ENCODE results near the gene SCAP.
"Not testable (repeated sequence)": the region's sequence is repeated elsewhere in the genome, so short reads cannot be mapped to it uniquely, and the experiment has no call there.

SCAP gene

DNA sequence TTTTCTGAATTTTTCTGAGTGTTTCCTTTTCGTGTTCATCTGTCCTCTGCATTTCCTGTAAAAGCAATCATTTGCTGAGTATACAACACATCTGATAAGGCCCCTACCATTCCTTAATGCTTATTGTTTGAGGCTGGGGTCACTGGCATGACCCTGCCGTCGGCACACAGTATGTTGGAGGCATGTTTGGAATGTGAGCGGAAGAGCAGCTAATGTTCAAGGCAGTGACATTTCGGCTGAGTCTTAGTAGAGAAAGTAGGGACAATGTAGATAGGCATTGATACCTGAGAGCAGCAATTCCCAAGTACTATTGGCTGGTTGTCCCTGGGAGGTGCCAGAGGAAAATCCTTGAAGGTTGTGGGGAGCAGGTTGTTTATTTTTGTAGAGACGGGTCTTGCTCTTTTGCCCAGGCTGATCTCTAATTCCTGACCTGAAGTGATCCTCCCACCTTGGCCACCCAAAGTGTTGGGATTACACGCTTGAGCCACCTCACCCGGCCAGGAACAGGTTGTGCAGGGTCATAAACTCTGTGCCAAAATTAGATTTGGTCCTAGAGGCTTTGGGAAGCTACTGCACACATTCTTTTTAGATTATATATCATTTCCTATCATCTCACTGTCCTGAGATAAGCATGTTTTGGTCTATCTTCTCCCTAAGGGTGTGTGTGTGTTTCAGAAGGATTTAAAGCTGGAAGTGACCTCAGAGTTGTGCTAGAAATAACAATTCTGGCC lies 81.4 kb downstream of the SCAP start:
- no peak for DNase-seq (ENCODE audit: low read depth)

DNA sequence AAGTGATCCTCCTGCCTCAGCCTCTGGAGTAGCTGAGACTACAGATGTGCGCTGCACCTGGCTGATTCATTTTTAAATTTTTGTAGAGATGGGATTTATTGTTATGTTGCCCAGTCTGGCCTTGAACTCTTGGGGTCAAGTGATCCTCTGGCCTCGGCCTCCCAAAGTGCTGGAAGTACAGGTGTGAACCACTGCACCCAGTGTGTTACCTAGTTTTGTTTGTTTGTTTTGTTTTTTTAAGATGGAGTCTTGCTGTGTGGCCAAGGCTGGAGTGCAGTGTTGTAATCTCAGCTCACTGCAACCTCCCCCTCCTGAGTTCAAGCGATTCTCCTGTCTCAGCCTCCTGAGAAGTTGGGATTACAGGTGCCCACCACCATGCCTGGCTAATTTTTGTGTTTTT lies 82.8 kb downstream of the SCAP start:
- DNase-seq (ENCODE audit: low read depth) = no peak

GRCh38 chr3:47385796-47386195 lies 89.9 kb downstream of the SCAP start:
- DNase-seq (ENCODE audit: low read depth) = no peak

- no peak for DNase-seq (ENCODE audit: low read depth)
Observed at GRCh38 chr3:47385007-47385406, 90.7 kb downstream of the SCAP start.

GRCh38 chr3:47384425-47384824 lies 91.3 kb downstream of the SCAP start:
- no peak for DNase-seq (ENCODE audit: low read depth)

DNA sequence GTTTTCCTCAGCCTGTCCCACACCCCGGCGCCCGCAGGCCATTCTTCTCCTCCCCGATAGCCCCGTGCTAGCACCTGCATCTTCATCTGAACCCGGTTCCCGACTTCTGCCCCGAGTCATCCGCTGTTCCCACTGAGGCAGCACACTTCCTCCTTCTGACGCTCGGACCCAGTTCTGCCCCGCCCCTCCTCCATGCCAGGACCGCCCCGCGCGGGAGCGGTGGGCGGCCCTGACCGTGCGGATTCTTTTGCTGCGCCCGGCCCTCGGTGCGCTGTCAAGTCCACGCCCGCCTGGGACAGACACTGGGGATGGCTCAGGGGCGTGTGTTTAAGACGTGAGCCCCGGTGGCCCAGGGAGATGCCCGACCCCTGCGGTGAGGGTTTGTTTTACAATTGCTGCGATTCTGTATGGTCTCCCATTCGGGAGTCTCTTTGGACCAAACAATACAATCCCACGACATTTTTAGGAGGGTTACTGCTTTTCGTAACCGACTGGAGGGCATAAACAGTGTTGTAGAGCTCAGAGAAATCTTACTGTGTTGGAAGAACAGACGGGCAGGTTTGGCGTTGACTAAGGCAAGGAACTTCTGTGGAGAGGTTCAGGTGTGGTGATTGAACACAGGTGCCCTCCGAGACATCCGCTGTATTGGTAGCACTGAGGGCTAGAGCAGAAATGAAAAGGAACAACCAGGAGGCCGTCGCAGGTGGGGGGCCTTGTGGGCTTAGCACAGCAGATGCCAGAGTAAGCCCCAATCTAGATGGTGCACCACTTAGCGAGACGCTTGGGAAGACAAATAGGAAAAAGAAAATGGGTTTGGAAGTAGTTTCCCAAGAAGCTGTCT lies 94.2 kb downstream of the SCAP start:
- DNase-seq (ENCODE audit: low read depth) = peak; percentile 76

DNA sequence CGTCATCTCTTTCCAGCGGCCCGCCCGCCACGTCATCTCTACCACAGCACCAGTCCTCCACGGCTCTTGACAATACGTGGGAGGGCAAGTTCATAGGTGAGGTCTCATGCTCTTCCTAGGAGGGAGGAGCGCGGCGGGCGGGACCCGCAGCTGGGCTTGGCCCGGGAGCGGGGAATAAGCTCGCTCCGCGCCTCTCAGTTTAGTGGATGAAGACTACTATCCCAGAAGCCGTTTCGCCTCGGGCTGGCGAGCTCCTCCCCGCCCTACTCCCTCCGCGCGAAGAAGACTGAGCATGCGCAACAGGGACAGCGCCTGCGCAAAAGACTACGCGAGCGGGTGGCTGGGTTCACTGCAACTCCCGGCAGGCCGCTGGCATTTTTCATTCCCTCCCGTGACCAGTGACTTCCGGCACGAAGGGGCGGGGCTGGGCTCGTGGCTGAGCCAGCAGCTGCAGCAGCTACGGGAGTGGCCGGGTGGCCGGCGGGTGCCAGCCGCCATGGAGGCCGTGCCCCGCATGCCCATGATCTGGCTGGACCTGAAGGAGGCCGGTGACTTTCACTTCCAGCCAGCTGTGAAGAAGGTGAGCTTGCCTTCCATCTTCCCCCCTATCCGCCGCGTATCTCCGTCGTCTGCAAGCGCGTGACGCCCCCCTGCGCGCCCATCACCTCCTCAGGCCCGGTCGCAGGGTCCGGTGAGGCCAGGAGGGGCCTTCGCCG lies 95.0 kb downstream of the SCAP start, which contains the start of gene PTPN23:
TSS of gene PTPN23 (plus strand) at position 421 of the 716 bp plus-strand sequence. CDS start at position 497, 76 bp downstream.
- DNase-seq (ENCODE audit: low read depth) = peak; percentile 99

- DNase-seq (ENCODE audit: low read depth) = no peak
Observed at GRCh38 chr3:47380026-47380600, 95.6 kb downstream of the SCAP start.

DNA sequence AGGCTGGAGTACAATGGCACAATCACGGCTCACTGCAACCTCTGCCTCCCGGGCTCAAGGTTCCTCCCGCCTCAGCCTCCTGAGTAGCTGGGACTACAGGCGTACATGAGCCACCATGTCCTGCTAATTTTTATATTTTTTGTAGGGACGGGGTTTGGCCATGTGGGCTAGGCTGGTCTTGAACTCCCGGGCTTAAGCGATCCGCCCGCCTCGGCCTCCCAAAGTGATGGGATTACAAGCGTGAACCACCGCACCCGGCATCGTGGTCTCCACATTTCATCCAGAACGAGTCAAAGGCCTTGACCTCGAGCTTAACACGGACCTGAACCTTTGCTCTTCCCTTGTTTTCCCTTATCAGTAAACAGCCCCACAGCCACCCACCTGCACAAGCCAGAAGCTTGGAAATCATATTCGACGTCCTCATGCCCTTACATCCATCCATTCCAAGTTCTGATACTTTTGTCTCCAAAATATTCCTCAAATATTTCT lies 96.3 kb downstream of the SCAP start:
- DNase-seq (ENCODE audit: low read depth) = no peak

DNA sequence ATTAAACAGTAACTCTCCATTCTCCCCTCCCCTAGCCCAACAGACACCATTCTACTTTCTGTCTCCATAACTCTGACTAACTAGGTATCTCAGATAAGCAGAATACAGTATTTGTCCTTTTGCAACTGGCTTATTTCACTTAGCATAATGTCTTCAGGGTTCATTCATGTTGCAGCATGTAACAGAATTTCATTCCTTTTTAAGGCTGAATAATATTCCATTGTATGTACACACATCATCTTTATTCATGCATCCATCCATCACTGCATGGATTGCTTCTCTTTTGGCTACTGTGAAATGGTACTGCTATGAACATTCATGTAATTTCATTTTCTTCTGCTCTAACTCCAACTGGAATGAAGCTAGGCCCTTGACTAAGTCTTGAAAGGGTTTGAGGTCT lies 96.9 kb downstream of the SCAP start:
- no peak for DNase-seq (ENCODE audit: low read depth)

DNA sequence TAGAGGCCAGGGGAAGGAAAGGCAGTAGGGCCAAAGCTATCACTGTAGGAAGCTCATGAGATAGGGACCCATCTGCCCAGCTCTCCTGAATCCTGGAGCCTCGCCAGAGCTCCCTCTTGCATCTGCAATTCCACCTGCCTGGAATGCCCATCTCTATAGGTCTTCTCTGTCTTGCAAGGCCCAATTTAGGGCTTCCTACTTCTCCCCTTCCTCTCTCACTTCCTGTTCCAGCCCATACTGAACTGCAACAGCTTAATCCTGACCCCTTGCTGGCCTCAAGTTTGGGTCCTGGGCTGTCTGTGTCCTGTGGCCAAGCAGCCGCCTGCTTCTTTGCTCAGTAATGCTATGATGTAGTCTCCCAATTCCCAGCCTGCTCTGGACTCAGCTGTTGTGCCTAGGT lies 98.6 kb downstream of the SCAP start:
- DNase-seq (ENCODE audit: low read depth) = no peak

DNA sequence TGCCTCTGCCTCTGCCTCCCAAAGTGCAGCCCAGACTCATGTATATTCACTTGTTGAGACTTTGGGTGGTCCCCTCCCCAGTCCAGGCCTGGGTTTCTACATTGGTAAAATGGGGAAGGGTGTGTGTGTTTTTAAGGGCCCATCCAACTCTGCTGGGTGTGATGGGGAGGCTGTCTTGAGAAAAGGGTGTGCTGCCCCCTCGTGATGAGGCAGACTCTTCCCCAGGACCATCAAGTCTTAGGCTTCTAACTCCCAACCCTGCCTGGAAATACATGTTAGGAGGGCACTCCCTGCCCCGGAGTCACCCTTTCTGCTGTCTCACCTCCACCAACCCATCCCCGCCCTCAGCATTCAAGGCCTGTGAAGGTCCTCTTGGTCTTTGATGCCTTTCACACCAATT lies 99.3 kb downstream of the SCAP start:
- DNase-seq (ENCODE audit: low read depth) = no peak

- no peak for DNase-seq (ENCODE audit: low read depth)
Observed at GRCh38 chr3:47374587-47374986, 101.2 kb downstream of the SCAP start.

GRCh38 chr3:47370887-47371697 lies 104.6 kb downstream of the SCAP start:
- DNase-seq (ENCODE audit: low read depth) = no peak

GRCh38 chr3:47370020-47370419 lies 105.7 kb downstream of the SCAP start:
- DNase-seq (ENCODE audit: low read depth) = not testable (repeated sequence)

DNA sequence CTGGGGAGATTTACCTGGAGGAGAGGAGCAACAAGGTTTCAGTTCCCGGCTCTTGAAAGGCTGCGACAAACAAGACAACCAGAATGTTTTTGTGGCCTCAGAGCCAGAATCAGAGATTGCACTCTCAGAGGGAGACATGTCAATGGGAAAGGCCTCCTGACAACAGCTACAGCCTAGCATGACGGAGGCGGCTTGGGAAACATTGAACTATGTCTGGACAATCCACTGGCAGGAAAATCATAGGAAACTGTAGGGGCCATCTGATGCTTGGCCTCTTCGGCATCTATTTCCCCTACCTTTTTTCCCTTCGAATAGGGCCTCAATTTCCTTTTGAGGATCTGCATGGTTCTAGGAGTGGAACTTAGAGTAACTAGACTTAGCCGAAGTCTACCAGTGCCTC lies 108.1 kb downstream of the SCAP start:
- DNase-seq (ENCODE audit: low read depth) = no peak

GRCh38 chr3:47366833-47367232 lies 108.9 kb downstream of the SCAP start:
- DNase-seq (ENCODE audit: low read depth) = no peak

DNA sequence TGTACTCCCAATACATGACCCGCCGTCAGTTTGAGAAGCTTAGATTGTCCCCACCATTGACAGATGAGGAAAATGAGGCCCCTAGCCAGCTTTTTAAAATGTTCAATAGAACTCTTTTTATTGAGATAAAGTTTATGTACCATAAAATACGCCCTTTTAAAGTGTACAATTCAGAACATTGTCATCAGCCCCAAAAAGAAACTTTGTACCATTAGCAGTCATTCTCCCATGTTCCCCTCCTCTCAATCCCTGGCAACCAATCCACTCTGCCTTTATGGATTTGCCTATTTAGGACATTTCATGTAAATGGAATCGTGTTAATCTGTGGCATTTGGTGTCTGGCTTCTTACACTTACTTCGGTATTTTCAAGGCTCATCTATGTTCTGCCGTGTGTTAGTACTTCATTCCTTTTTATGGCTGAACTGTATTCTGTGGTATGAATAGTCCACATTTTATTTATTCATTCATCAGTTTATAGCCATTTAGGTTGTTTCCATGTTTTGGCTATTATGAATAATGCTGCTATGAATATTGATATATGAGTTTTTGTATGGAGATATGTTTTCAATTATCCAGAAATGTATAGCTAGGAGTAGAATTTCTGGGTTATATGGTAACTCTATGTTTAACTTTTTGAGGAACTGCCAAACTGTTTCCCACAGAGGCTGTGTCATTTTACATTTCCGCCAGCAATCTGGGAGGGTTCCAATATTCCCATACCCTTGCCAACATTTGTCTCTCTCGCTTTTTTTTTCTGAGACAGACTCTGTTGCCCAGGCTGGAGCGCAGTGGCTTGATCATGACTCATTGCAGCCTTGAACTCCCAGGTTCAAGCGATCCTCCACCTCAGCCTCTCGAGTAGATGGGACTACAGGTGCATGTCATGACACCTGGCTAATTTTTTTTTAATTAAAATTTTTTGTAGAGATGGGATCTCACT lies 110.3 kb downstream of the SCAP start:
- no peak for DNase-seq (ENCODE audit: low read depth)

Data from stimulated activated CD8-positive, alpha-beta memory T cell treated with anti-CD3 and anti-CD28 coated beads, Interleukin-4, amount 100 ng/mL, for 24 hours (primary cell).